ENCODE measurements around the gene FUBP3.

Gene FUBP3

GRCh38 chr9:130662099-130662969 is 83.0 kb downstream of the FUBP3 start:
- no peaks in the 10 kb centered on the region for H3K4me1 ChIP-seq (ENCODE audit: control insufficient read depth, low read length)
- H3K4me3 ChIP-seq (ENCODE audit: low read length), result no peak overlapping the region
- H3K27me3 ChIP-seq (ENCODE audit: control insufficient read depth, low read length), result peaks cover 27% of the 10 kb centered on the region
- no peaks in the 10 kb centered on the region for H3K79me2 ChIP-seq (ENCODE audit: control insufficient read depth, low read length)
- H3K4me2 ChIP-seq (ENCODE audit: low read length), result no peak overlapping the region
- H4K20me1 ChIP-seq (ENCODE audit: control insufficient read depth, insufficient read depth, low read depth, low read length), result no peaks in the 10 kb centered on the region
- H3K9me2 ChIP-seq (replicated peaks; ENCODE audit: control insufficient read depth, low read length), result no peaks in the 10 kb centered on the region
- H3K36me3 ChIP-seq (ENCODE audit: control insufficient read depth, low read length), result no peaks in the 10 kb centered on the region
- TF ChIP-seq CTCF (IDR thresholded peaks at IDR 0.05; ENCODE audit: low read depth, low read length, poor library complexity, severe bottlenecking), result peak; percentile 39
- no peak for TF ChIP-seq EZH2phosphoT487 (IDR thresholded peaks at IDR 0.05; ENCODE audit: borderline replicate concordance, low read length)
- no peaks in the 10 kb centered on the region for H3K9me3 ChIP-seq (ENCODE audit: control insufficient read depth, insufficient read depth, low read length)
- H3K27ac ChIP-seq (ENCODE audit: low read depth, low read length), result no peak overlapping the region
- H3F3A ChIP-seq (ENCODE audit: control insufficient read depth, insufficient read depth), result no peaks in the 10 kb centered on the region

GRCh38 chr9:130662970-130663257 is 83.5 kb downstream of the FUBP3 start:
- Histone ChIP-seq H3F3A (ENCODE audit: control insufficient read depth, insufficient read depth) (no peaks in the 10 kb centered on the region), H3K27me3 (ENCODE audit: control insufficient read depth, low read length) (peaks cover 27% of the 10 kb centered on the region), H3K36me3 (ENCODE audit: control insufficient read depth, low read length) (no peaks in the 10 kb centered on the region), H3K9me2 (replicated peaks; ENCODE audit: control insufficient read depth, low read length) (no peaks in the 10 kb centered on the region), H3K9me3 (ENCODE audit: control insufficient read depth, insufficient read depth, low read length) (no peaks in the 10 kb centered on the region), H3K4me2 (ENCODE audit: low read length) (no peak overlapping the region), H3K4me1 (ENCODE audit: control insufficient read depth, low read length) (no peaks in the 10 kb centered on the region), H3K27ac (ENCODE audit: low read depth, low read length) (no peak overlapping the region), H3K4me3 (ENCODE audit: low read length) (no peak overlapping the region), H4K20me1 (ENCODE audit: control insufficient read depth, insufficient read depth, low read depth, low read length) (no peaks in the 10 kb centered on the region), H3K79me2 (ENCODE audit: control insufficient read depth, low read length) (no peaks in the 10 kb centered on the region)
- TF ChIP-seq CTCF (IDR thresholded peaks at IDR 0.05; ENCODE audit: low read depth, low read length, poor library complexity, severe bottlenecking) (no peak), EZH2phosphoT487 (IDR thresholded peaks at IDR 0.05; ENCODE audit: borderline replicate concordance, low read length) (no peak)

DNA sequence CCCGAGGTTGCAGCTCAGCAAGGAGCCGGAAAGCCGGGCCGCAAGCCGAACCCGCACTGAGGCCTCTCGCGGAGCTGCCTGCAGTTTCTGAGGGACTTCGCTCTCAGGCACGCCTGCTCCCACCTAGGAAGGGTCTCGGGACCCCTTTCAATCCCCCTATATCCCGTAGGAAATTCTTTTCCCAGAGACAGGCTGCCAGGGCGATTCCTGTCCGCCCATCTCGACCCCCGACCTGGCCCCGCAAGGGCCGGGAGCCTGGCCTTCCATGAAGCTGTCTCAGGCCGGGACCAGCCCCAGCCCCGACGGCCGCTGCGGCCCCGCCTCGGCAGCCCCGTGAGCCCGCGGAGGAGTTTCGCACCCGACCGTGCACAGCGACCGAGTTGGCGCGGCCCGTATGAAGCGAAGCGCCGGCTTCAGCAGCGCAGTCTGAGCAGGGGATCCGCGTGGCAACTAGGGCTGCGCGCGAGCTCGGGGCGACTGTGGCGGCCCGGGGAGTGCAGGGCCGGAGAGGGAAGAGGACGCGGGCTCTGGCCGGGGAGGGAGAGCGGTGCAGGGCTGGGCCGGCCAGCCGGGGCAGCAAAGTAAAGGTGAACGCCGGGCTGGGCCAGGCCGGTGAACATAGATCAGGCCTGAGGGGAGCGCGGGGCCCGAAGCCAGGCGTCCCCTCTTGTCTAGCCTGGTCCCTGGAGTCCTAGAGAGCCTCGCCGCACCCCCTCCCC is 84.0 kb downstream of the FUBP3 start:
- Histone ChIP-seq H3K9me3 (ENCODE audit: control insufficient read depth, insufficient read depth, low read length) (no peaks in the 10 kb centered on the region), H3K79me2 (ENCODE audit: control insufficient read depth, low read length) (no peaks in the 10 kb centered on the region), H3K27me3 (ENCODE audit: control insufficient read depth, low read length) (peaks cover 27% of the 10 kb centered on the region), H3K4me3 (ENCODE audit: low read length) (no peak overlapping the region), H4K20me1 (ENCODE audit: control insufficient read depth, insufficient read depth, low read depth, low read length) (no peaks in the 10 kb centered on the region), H3F3A (ENCODE audit: control insufficient read depth, insufficient read depth) (no peaks in the 10 kb centered on the region), H3K27ac (ENCODE audit: low read depth, low read length) (no peak overlapping the region), H3K4me2 (ENCODE audit: low read length) (no peak overlapping the region), H3K4me1 (ENCODE audit: control insufficient read depth, low read length) (no peaks in the 10 kb centered on the region), H3K36me3 (ENCODE audit: control insufficient read depth, low read length) (no peaks in the 10 kb centered on the region), H3K9me2 (replicated peaks; ENCODE audit: control insufficient read depth, low read length) (no peaks in the 10 kb centered on the region)
- TF ChIP-seq CTCF (IDR thresholded peaks at IDR 0.05; ENCODE audit: low read depth, low read length, poor library complexity, severe bottlenecking), result no peak
- TF ChIP-seq EZH2phosphoT487 (IDR thresholded peaks at IDR 0.05; ENCODE audit: borderline replicate concordance, low read length), result no peak

All from DOHH2 (cell line).